Transverse colon (tissue), 3 donors: Measurements from ENCODE around the gene MIER2.

ENCODE experiments used
- POLR2A ChIP-seq: fragments of 450-650 bp; IDR thresholded peaks from one replicate; pipeline ENCODE4 v1.6.1; 2016; ENCODE audit warnings: antibody characterized with exemption, mild to moderate bottlenecking, moderate library complexity
- TF ChIP-seq, protein P1 (sequence below), 5 experiments: fragments of 200-600 bp in 3 of 5; fragments of 450-650 bp in 2 of 5; sonication (generic) in 3 of 5; IDR thresholded peaks; 1 replicate in 2 of 5; 2 replicates in 3 of 5; pipeline ENCODE4 v1.5.1; 2016 to 2017; ENCODE audit warnings: antibody characterized with exemption in 5 of 5, inconsistent platforms in 3 of 5, mild to moderate bottlenecking in 2 of 5, moderate library complexity in 1 of 5

DNA sequence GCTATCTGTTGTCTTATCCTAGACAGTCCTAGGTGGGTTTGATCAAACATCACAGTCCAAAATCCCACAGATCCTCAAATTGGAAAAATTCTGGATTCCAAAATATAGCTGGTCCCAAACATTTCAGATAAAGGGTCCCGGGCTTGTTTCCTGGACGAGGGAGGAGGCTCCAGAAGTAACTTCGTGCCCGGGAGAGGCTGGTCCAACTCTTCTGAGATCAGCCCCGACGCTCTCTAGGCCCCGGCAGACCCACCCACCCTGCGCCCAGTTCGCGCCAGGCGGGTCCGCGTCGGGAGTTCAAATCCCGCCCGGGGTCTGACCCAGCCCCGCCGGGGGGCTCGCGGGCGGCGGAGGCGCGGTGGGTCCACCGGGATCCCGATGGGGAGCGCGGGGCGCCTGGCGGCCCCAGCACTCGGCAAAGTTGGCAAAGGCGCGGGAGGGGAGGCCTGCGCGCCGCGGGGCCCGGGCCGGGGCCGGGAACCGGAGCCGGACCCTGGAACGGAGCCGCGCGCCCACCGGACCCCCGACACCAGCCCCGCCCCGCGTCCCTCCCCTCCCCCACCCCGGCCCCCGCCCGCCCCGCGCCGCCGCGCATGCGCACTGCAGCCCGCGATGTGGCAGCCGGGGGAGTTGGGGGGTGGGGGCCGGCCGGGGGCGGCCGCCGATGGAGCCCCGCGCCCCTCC lies 513 bp downstream of the MIER2 start:
- TF ChIP-seq POLR2A: no peak
- TF ChIP-seq, protein P1, sequence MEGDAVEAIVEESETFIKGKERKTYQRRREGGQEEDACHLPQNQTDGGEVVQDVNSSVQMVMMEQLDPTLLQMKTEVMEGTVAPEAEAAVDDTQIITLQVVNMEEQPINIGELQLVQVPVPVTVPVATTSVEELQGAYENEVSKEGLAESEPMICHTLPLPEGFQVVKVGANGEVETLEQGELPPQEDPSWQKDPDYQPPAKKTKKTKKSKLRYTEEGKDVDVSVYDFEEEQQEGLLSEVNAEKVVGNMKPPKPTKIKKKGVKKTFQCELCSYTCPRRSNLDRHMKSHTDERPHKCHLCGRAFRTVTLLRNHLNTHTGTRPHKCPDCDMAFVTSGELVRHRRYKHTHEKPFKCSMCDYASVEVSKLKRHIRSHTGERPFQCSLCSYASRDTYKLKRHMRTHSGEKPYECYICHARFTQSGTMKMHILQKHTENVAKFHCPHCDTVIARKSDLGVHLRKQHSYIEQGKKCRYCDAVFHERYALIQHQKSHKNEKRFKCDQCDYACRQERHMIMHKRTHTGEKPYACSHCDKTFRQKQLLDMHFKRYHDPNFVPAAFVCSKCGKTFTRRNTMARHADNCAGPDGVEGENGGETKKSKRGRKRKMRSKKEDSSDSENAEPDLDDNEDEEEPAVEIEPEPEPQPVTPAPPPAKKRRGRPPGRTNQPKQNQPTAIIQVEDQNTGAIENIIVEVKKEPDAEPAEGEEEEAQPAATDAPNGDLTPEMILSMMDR (IDR thresholded peaks at IDR 0.05): no peak
